Keratinocyte (primary cell): ENCODE data around the gene COL4A6.

ENCODE experiments used
- EZH2 ChIP-seq: IDR thresholded peaks from one replicate; pipeline ENCODE4 v1.6.1; 2012; ENCODE audit warnings: inconsistent platforms, mild to moderate bottlenecking, low read length, moderate library complexity
- TF ChIP-seq, protein P1 (sequence below), 3 experiments: IDR thresholded peaks in 1 of 3; conservative IDR thresholded peaks in 1 of 3; optimal IDR thresholded peaks in 1 of 3; 2 replicates in 2 of 3; 3 replicates in 1 of 3; pipeline versions ENCODE3 to v1.5.1; 2011; ENCODE audit warnings: low read length in 3 of 3, mild to moderate bottlenecking in 3 of 3, moderate library complexity in 2 of 3, control low read depth in 1 of 3, inconsistent platforms in 1 of 3; ENCODE audit not compliant: insufficient read depth in 2 of 3; ENCODE audit errors: extremely low read depth in 1 of 3

DNA sequence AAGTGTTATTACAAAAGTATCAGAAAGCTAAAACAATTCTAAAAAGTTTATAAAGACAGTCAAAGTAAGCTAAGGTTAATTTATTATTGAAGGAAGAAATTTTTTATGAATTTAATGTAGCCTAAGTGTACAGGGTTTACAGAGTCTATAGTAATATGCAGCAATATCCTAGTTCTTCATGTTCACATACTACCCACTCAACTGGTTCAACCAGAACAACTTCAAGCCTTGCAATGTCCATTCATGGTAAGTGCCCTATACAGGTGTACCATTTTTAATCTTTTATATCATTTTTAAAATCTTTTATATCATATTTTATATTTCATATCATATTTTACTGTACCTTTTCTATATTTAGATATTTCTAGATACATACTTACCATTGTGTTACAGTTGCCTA is 35.8 kb upstream of the COL4A6 start:
- TF ChIP-seq, protein P1, sequence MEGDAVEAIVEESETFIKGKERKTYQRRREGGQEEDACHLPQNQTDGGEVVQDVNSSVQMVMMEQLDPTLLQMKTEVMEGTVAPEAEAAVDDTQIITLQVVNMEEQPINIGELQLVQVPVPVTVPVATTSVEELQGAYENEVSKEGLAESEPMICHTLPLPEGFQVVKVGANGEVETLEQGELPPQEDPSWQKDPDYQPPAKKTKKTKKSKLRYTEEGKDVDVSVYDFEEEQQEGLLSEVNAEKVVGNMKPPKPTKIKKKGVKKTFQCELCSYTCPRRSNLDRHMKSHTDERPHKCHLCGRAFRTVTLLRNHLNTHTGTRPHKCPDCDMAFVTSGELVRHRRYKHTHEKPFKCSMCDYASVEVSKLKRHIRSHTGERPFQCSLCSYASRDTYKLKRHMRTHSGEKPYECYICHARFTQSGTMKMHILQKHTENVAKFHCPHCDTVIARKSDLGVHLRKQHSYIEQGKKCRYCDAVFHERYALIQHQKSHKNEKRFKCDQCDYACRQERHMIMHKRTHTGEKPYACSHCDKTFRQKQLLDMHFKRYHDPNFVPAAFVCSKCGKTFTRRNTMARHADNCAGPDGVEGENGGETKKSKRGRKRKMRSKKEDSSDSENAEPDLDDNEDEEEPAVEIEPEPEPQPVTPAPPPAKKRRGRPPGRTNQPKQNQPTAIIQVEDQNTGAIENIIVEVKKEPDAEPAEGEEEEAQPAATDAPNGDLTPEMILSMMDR (optimal IDR thresholded peaks at IDR 0.05 in 1 of 3, IDR thresholded peaks at IDR 0.05 in 1 of 3, conservative IDR thresholded peaks at IDR 0.05 in 1 of 3; ENCODE audit: extremely low read depth in 1 of 3, insufficient read depth in 2 of 3, low read length in 3 of 3), result no peak
- TF ChIP-seq EZH2, result no peak
